GM12874 (cell line): ENCODE measurements around the gene UPK2.

Source experiments
- TF ChIP-seq, protein P1 (sequence below): IDR thresholded peaks from 2 replicates; pipeline ENCODE4 v1.5.1; 2011; ENCODE audit warnings: low read depth, mild to moderate bottlenecking, control low read depth, low read length, moderate library complexity; ENCODE audit not compliant: insufficient read depth

Gene UPK2

GRCh38 chr11:118957549-118957948, 1.5 kb downstream of the UPK2 start:
- TF ChIP-seq, protein P1, sequence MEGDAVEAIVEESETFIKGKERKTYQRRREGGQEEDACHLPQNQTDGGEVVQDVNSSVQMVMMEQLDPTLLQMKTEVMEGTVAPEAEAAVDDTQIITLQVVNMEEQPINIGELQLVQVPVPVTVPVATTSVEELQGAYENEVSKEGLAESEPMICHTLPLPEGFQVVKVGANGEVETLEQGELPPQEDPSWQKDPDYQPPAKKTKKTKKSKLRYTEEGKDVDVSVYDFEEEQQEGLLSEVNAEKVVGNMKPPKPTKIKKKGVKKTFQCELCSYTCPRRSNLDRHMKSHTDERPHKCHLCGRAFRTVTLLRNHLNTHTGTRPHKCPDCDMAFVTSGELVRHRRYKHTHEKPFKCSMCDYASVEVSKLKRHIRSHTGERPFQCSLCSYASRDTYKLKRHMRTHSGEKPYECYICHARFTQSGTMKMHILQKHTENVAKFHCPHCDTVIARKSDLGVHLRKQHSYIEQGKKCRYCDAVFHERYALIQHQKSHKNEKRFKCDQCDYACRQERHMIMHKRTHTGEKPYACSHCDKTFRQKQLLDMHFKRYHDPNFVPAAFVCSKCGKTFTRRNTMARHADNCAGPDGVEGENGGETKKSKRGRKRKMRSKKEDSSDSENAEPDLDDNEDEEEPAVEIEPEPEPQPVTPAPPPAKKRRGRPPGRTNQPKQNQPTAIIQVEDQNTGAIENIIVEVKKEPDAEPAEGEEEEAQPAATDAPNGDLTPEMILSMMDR = no peak

DNA sequence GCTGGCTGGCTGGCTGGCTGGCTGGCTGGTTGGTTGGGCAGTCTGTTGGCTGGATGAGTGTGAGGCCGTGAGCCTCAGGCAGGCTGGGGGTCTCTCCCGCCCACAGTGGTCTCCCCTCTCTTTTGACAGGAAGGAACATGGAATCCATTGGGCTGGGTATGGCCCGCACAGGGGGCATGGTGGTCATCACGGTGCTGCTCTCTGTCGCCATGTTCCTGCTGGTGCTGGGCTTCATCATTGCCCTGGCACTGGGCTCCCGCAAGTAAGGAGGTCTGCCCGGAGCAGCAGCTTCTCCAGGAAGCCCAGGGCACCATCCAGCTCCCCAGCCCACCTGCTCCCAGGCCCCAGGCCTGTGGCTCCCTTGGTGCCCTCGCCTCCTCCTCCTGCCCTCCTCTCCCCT, 1.9 kb downstream of the UPK2 start:
- TF ChIP-seq, protein P1 = no peak

- TF ChIP-seq, protein P1 = no peak
These were observed 2.5 kb downstream of the UPK2 start for GRCh38 chr11:118958577-118958976.

- TF ChIP-seq, protein P1 = no peak
These were observed 5.1 kb downstream of the UPK2 start for GRCh38 chr11:118961189-118961588.

DNA sequence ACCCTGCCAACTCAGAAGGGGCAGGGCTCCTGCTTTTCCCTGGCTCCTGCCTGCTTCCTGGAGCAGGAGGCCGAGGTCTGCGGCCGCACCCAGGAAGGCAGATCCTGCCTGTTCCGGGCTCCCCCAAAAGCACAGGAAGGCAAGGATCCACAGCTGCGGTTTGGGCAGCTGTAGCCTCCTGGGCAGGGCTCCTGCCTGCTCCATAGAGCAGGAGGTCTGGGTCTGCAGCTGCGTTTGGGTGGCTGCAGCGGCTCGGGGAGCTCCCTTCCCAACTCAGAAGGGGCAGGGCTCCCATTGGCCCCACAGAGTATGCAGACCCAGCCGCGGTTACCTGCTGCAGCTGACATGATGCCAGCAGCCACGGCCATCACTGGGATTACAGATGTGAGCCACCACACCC, 5.5 kb downstream of the UPK2 start:
- TF ChIP-seq, protein P1 = no peak

DNA sequence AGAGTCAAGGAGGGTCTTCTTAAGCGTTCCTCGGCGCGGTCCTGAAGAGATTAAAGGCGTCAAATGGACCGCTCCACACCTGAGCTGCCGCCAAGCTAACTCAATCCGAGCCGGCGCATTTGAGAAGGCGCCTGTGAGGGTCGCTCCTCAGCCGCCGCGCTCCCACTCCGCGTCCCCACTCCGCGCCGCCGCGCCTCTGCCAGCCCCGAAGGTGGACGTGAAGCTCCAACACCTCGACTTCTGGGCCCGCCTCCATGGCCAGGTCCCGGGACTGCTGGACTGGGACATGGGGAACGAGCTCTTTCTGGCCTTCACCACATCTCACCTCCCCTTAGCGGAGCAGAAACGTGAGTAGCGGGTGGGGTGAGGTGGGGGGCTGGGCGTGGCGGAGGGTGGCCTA, 15.5 kb downstream of the UPK2 start, which contains the start of gene FOXR1:
FOXR1 (plus strand) TSS at position 116 of the 400 bp plus-strand sequence; CDS start at position 287, 171 bp downstream.
- TF ChIP-seq, protein P1 = no peak

- TF ChIP-seq, protein P1 = no peak
These were observed 17.9 kb downstream of the UPK2 start for GRCh38 chr11:118973985-118974384.
